Measurements from ENCODE around the gene EVA1A.

- TF ChIP-seq EZH2 (IDR thresholded peaks at IDR 0.05; ENCODE audit: low read depth) = no peak
- TF ChIP-seq CTCF (conservative IDR thresholded peaks at IDR 0.05) = no peak
Observed at GRCh38 chr2:75475049-75475448, 85.7 kb downstream of the EVA1A start.
